ENCODE measurements around the gene RUSF1. TPM values are rescaled to one million over a fixed set of nuclear protein-coding genes. Genes with fewer than 3 reads are reported as not detected.

Gene RUSF1
- polyA plus RNA-seq, 1 donor, result 99.1 TPM

GRCh38 chr16:31501226-31501965, 6.8 kb downstream of the RUSF1 start:
- DNase-seq, result no peak
- Histone ChIP-seq H3K9me3 (ENCODE audit: control insufficient read depth, low read depth, low read length) (no peaks in the 10 kb centered on the region), H3K4me1 (ENCODE audit: control insufficient read depth, insufficient read depth, low read length) (no peaks in the 10 kb centered on the region), H3K36me3 (ENCODE audit: control insufficient read depth, insufficient read depth, low read length) (peaks cover 51% of the 10 kb centered on the region), H3K4me3 (ENCODE audit: low read length) (no peak overlapping the region), H3K27me3 (ENCODE audit: control insufficient read depth, insufficient read depth, low read length) (no peaks in the 10 kb centered on the region), H3K27ac (ENCODE audit: low read length) (no peak overlapping the region)
- WGBS (ENCODE audit: insufficient coverage, low lambda C conversion rate), result no CpG with 5 or more reads among the region's 3 CpGs

- Histone ChIP-seq H3K27ac (ENCODE audit: low read length) (no peak overlapping the region), H3K27me3 (ENCODE audit: control insufficient read depth, insufficient read depth, low read length) (no peaks in the 10 kb centered on the region), H3K4me3 (ENCODE audit: low read length) (no peak overlapping the region), H3K9me3 (ENCODE audit: control insufficient read depth, low read depth, low read length) (no peaks in the 10 kb centered on the region), H3K4me1 (ENCODE audit: control insufficient read depth, insufficient read depth, low read length) (no peaks in the 10 kb centered on the region), H3K36me3 (ENCODE audit: control insufficient read depth, insufficient read depth, low read length) (peaks cover 54% of the 10 kb centered on the region)
- no peak for DNase-seq
- WGBS (ENCODE audit: insufficient coverage, low lambda C conversion rate), result no CpG with 5 or more reads among the region's 8 CpGs
Observed at GRCh38 chr16:31499928-31500327, 8.3 kb downstream of the RUSF1 start.

GRCh38 chr16:31498493-31498892, 9.7 kb downstream of the RUSF1 start:
- peaks cover 62% of the 10 kb centered on the region for H3K36me3 ChIP-seq (ENCODE audit: control insufficient read depth, insufficient read depth, low read length)
- no peaks in the 10 kb centered on the region for H3K9me3 ChIP-seq (ENCODE audit: control insufficient read depth, low read depth, low read length)
- H3K4me1 ChIP-seq (ENCODE audit: control insufficient read depth, insufficient read depth, low read length), result no peaks in the 10 kb centered on the region
- no peaks in the 10 kb centered on the region for H3K27me3 ChIP-seq (ENCODE audit: control insufficient read depth, insufficient read depth, low read length)
- DNase-seq, result no peak
- H3K27ac ChIP-seq (ENCODE audit: low read length), result no peak overlapping the region
- no CpG with 5 or more reads among the region's 8 CpGs for WGBS (ENCODE audit: insufficient coverage, low lambda C conversion rate)
- no peak overlapping the region for H3K4me3 ChIP-seq (ENCODE audit: low read length)

- Histone ChIP-seq H3K4me3 (ENCODE audit: low read length) (no peak overlapping the region), H3K36me3 (ENCODE audit: control insufficient read depth, insufficient read depth, low read length) (peaks cover 80% of the 10 kb centered on the region), H3K27me3 (ENCODE audit: control insufficient read depth, insufficient read depth, low read length) (no peaks in the 10 kb centered on the region), H3K9me3 (ENCODE audit: control insufficient read depth, low read depth, low read length) (no peaks in the 10 kb centered on the region), H3K27ac (ENCODE audit: low read length) (no peak overlapping the region), H3K4me1 (ENCODE audit: control insufficient read depth, insufficient read depth, low read length) (no peaks in the 10 kb centered on the region)
- no CpG with 5 or more reads among the region's 10 CpGs for WGBS (ENCODE audit: insufficient coverage, low lambda C conversion rate)
- no peak for DNase-seq
Observed at GRCh38 chr16:31496670-31497069, 11.5 kb downstream of the RUSF1 start.

DNA sequence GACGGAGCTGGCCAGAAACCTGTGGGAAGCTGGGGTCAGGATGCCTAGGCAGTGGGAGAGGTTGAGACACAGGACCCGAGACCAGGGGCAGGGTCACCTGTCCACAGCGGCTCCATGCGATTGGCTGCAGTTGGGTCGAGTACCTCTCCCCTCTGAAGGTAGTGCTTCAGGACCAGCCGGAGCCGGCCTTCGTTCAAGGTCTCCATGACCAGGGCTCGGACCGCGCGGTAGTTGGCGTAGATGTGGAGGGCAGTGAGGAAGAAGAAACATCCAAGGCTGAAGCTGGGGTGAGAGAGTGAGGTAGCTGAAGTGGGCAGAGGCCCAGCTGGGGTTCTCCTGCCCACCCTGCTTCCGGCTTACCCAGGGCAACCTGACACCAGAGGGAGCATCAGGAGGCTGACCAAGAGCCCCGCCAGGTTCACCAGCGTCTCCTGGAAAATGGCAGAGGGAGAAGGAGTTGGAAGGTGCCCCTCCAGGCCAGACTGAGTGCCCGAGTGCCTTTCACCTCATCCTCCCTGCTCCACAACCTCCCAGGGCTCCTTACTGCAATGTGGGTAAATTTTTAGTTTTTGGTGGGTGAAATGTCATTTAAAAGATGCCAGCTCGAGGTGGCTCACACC, 14.6 kb downstream of the RUSF1 start:
- WGBS (ENCODE audit: insufficient coverage, low lambda C conversion rate), result no CpG with 5 or more reads among the region's 18 CpGs

DNA sequence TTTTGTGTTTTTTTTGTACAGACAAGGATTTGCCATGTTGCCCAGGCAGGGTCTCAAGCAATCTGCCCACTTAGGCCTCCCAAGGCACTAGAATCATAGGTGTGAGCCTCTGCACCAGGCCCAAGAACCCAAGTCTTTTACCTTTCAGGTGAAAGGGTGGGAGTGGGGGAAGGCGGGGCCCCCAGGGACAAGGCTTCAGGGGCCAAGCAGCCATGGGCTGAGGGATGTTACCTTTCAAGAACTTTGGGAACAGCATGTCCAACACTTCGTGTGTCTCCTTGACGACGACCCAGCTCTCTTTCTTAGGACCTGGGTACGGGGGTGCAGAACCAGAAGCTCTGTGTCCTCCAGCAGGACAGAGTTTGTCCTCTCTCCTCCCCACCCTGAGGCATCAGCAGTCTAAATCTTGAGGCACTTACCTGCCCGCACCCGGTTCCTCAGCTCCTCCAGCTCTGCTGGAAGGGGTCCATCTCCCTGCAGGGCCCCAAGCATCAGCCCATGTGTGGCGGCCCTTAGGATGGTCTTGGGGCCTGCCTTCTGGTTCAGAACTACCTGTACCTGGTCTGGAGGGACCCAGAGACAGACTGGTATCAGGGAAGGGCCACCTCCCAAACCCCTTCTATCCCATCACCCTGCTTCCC, 16.3 kb downstream of the RUSF1 start:
- DNase-seq, result no peak
- no CpG with 5 or more reads among the region's 8 CpGs for WGBS (ENCODE audit: insufficient coverage, low lambda C conversion rate)
- Histone ChIP-seq H3K4me3 (ENCODE audit: low read length) (no peak overlapping the region), H3K27ac (ENCODE audit: low read length) (no peak overlapping the region), H3K9me3 (ENCODE audit: control insufficient read depth, low read depth, low read length) (no peaks in the 10 kb centered on the region), H3K27me3 (ENCODE audit: control insufficient read depth, insufficient read depth, low read length) (peaks cover 8% of the 10 kb centered on the region), H3K36me3 (ENCODE audit: control insufficient read depth, insufficient read depth, low read length) (peaks cover 64% of the 10 kb centered on the region), H3K4me1 (ENCODE audit: control insufficient read depth, insufficient read depth, low read length) (no peaks in the 10 kb centered on the region)

More for the DNA sequence above, 14.6 kb downstream of the RUSF1 start:
- DNase-seq, result no peak
- Histone ChIP-seq H3K27ac (ENCODE audit: low read length) (no peak overlapping the region), H3K9me3 (ENCODE audit: control insufficient read depth, low read depth, low read length) (no peaks in the 10 kb centered on the region), H3K4me3 (ENCODE audit: low read length) (no peak overlapping the region), H3K27me3 (ENCODE audit: control insufficient read depth, insufficient read depth, low read length) (no peaks in the 10 kb centered on the region), H3K4me1 (ENCODE audit: control insufficient read depth, insufficient read depth, low read length) (no peaks in the 10 kb centered on the region), H3K36me3 (ENCODE audit: control insufficient read depth, insufficient read depth, low read length) (peaks cover 80% of the 10 kb centered on the region)

DNA sequence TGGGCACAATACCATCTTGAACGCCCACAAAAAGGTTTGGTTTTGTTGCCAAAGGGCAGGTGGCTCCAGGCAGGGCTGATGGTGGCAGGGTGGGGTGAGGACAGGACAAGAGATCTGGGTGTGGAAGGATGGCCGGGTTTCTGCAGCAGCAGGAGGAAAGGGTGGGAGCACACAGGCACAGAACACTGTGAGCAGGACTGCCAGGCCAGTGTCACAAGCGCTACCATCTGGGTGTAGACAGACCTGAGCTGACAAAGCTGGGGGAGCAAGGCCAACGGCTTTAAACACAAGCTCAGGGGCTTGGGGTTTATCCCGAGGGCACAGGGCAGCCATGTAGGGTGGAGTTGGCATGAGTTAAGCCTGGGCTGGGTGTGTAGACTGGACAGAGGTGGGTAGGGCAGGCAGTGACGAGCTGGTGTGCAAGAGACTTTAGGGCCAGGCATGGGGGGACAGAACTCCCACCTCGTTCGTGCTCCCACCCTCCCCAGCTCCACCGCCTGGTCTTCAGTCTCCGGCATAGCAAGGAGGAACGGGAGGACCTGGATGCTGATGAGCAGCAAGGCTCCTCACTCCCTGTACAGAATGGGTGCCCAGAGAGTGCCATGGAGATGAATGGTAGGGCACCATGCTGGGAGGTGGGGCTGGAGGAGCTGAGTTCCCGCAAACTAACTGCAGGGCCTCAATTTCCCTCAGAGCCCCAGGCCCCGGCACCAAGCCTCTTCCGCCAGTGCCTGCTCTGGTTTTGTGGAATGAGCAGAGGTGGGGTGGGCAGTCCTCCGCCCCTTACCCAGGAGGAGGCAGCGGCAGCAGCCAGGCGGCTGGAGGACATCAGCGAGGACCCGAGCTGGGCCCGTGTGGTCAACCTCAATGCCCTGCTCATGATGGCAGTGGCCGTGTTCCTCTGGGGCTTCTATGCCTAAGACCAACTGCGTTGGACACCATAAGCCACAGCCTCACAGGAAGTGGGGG, 18.3 kb downstream of the RUSF1 start:
- peaks cover 15% of the 10 kb centered on the region for H3K4me1 ChIP-seq (ENCODE audit: control insufficient read depth, insufficient read depth, low read length)
- H3K4me3 ChIP-seq (ENCODE audit: low read length), result no peak overlapping the region
- H3K27ac ChIP-seq (ENCODE audit: low read length), result no peak overlapping the region
- peak in 1 of 2 donors; percentile 9 for DNase-seq
- WGBS (ENCODE audit: insufficient coverage, low lambda C conversion rate), result no CpG with 5 or more reads among the region's 22 CpGs
- H3K36me3 ChIP-seq (ENCODE audit: control insufficient read depth, insufficient read depth, low read length), result peaks cover 46% of the 10 kb centered on the region
- peaks cover 8% of the 10 kb centered on the region for H3K27me3 ChIP-seq (ENCODE audit: control insufficient read depth, insufficient read depth, low read length)
- no peaks in the 10 kb centered on the region for H3K9me3 ChIP-seq (ENCODE audit: control insufficient read depth, low read depth, low read length)

GRCh38 chr16:31489298-31489564, 19.0 kb downstream of the RUSF1 start:
- no peak overlapping the region for H3K4me3 ChIP-seq (ENCODE audit: low read length)
- peaks cover 18% of the 10 kb centered on the region for H3K4me1 ChIP-seq (ENCODE audit: control insufficient read depth, insufficient read depth, low read length)
- H3K36me3 ChIP-seq (ENCODE audit: control insufficient read depth, insufficient read depth, low read length), result peaks cover 44% of the 10 kb centered on the region
- no peak for DNase-seq
- H3K27me3 ChIP-seq (ENCODE audit: control insufficient read depth, insufficient read depth, low read length), result peaks cover 8% of the 10 kb centered on the region
- WGBS (ENCODE audit: insufficient coverage, low lambda C conversion rate), result no CpG with 5 or more reads among the region's 7 CpGs
- H3K9me3 ChIP-seq (ENCODE audit: control insufficient read depth, low read depth, low read length), result no peaks in the 10 kb centered on the region
- H3K27ac ChIP-seq (ENCODE audit: low read length), result no peak overlapping the region

DNA sequence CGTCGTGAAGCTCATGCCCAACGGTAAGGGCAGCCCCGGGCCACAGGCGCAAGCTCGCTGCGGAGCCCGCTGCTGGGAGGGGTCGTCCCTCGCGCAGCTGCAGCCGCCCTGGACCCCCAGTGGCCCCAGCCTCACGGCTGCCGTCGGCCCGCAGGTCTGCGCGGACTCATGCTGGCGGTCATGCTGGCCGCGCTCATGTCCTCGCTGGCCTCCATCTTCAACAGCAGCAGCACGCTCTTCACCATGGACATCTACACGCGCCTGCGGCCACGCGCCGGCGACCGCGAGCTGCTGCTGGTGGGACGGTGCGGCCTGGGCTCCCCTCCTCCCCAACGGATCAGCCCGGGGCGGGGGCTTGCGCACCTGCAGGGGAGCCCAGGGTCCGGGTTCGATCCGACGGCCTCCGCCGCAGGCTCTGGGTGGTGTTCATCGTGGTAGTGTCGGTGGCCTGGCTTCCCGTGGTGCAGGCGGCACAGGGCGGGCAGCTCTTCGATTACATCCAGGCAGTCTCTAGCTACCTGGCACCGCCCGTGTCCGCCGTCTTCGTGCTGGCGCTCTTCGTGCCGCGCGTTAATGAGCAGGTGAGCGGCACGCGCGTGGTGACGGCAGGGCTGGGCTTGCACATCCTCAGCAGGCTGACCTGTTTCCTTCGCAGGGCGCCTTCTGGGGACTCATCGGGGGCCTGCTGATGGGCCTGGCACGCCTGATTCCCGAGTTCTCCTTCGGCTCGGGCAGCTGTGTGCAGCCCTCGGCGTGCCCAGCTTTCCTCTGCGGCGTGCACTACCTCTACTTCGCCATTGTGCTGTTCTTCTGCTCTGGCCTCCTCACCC, 19.5 kb downstream of the RUSF1 start:
- no peaks in the 10 kb centered on the region for H3K9me3 ChIP-seq (ENCODE audit: control insufficient read depth, low read depth, low read length)
- peaks cover 23% of the 10 kb centered on the region for H3K4me1 ChIP-seq (ENCODE audit: control insufficient read depth, insufficient read depth, low read length)
- WGBS (ENCODE audit: insufficient coverage, low lambda C conversion rate), result no CpG with 5 or more reads among the region's 77 CpGs
- peak overlapping the region; percentile 79 for H3K4me3 ChIP-seq (ENCODE audit: low read length)
- no peak overlapping the region for H3K27ac ChIP-seq (ENCODE audit: low read length)
- DNase-seq, result peak in 1 of 2 donors; percentile 49
- H3K27me3 ChIP-seq (ENCODE audit: control insufficient read depth, insufficient read depth, low read length), result peaks cover 8% of the 10 kb centered on the region
- peaks cover 39% of the 10 kb centered on the region for H3K36me3 ChIP-seq (ENCODE audit: control insufficient read depth, insufficient read depth, low read length)
